ENCODE results near the gene MLLT3. TPM values are rescaled to one million over a fixed set of nuclear protein-coding genes. Genes with fewer than 3 reads are reported as not detected.
A peak's percentile ranks its signal among the peaks of the same experiment; 100 is the strongest.

The MLLT3 gene
- polyA plus RNA-seq, 4 donors: 24.2 to 35.4 (median 30.9) TPM

- no peak for DNase-seq (ENCODE audit: low read depth in 4 of 4, low spot score in 2 of 4)
Observed at GRCh38 chr9:20397348-20397747, 225.0 kb downstream of the MLLT3 start.

- DNase-seq (ENCODE audit: low read depth in 4 of 4, low spot score in 2 of 4): no peak
Observed at GRCh38 chr9:20396509-20396908, 225.8 kb downstream of the MLLT3 start.

- no peak for DNase-seq (ENCODE audit: low read depth in 4 of 4, low spot score in 2 of 4)
Observed at GRCh38 chr9:20395651-20396050, 226.6 kb downstream of the MLLT3 start.

- DNase-seq (ENCODE audit: low read depth in 4 of 4, low spot score in 2 of 4): no peak
Observed at GRCh38 chr9:20394969-20395368, 227.3 kb downstream of the MLLT3 start.

GRCh38 chr9:20391208-20391607, 231.1 kb downstream of the MLLT3 start:
- no peak for DNase-seq (ENCODE audit: low read depth in 4 of 4, low spot score in 2 of 4)

GRCh38 chr9:20390400-20390799, 231.9 kb downstream of the MLLT3 start:
- DNase-seq (ENCODE audit: low read depth in 4 of 4, low spot score in 2 of 4): no peak

- DNase-seq (ENCODE audit: low read depth in 4 of 4, low spot score in 2 of 4): no peak
Observed at GRCh38 chr9:20387062-20387461, 235.2 kb downstream of the MLLT3 start.

- no peak for DNase-seq (ENCODE audit: low read depth in 4 of 4, low spot score in 2 of 4)
Observed at GRCh38 chr9:20384642-20385041, 237.7 kb downstream of the MLLT3 start.

GRCh38 chr9:20382460-20383071, 239.7 kb downstream of the MLLT3 start:
- peak in 1 of 4 donors; percentile 21 for DNase-seq (ENCODE audit: low read depth in 4 of 4, low spot score in 2 of 4)

GRCh38 chr9:20380546-20380945, 241.8 kb downstream of the MLLT3 start:
- no peak for DNase-seq (ENCODE audit: low read depth in 4 of 4, low spot score in 2 of 4)

GRCh38 chr9:20379804-20380225, 242.5 kb downstream of the MLLT3 start:
- DNase-seq (ENCODE audit: low read depth in 4 of 4, low spot score in 2 of 4): no peak

GRCh38 chr9:20378851-20379250, 243.4 kb downstream of the MLLT3 start:
- DNase-seq (ENCODE audit: low read depth in 4 of 4, low spot score in 2 of 4): no peak

GRCh38 chr9:20377790-20378189, 244.5 kb downstream of the MLLT3 start:
- no peak for DNase-seq (ENCODE audit: low read depth in 4 of 4, low spot score in 2 of 4)

GRCh38 chr9:20376731-20377375, 245.4 kb downstream of the MLLT3 start:
- DNase-seq (ENCODE audit: low read depth in 4 of 4, low spot score in 2 of 4): no peak

- no peak for DNase-seq (ENCODE audit: low read depth in 4 of 4, low spot score in 2 of 4)
Observed at GRCh38 chr9:20376042-20376441, 246.3 kb downstream of the MLLT3 start.

GRCh38 chr9:20373263-20373662, 249.0 kb downstream of the MLLT3 start:
- no peak for DNase-seq (ENCODE audit: low read depth in 4 of 4, low spot score in 2 of 4)

GRCh38 chr9:20369391-20369790, 252.9 kb downstream of the MLLT3 start:
- no peak for DNase-seq (ENCODE audit: low read depth in 4 of 4, low spot score in 2 of 4)

- no peak for DNase-seq (ENCODE audit: low read depth in 4 of 4, low spot score in 2 of 4)
Observed at GRCh38 chr9:20367855-20368254, 254.4 kb downstream of the MLLT3 start.

GRCh38 chr9:20364959-20365358, 257.3 kb downstream of the MLLT3 start:
- DNase-seq (ENCODE audit: low read depth in 4 of 4, low spot score in 2 of 4): no peak

- no peak for DNase-seq (ENCODE audit: low read depth in 4 of 4, low spot score in 2 of 4)
Observed at GRCh38 chr9:20363233-20363632, 259.1 kb downstream of the MLLT3 start.

GRCh38 chr9:20361656-20362570, 260.4 kb downstream of the MLLT3 start:
- no peak for DNase-seq (ENCODE audit: low read depth in 4 of 4, low spot score in 2 of 4)
